Measurements from ENCODE around the gene PIK3R1.
"Not testable (repeated sequence)": the region's sequence is repeated elsewhere in the genome, so short reads cannot be mapped to it uniquely, and the experiment has no call there.

The PIK3R1 gene

GRCh38 chr5:68227532-68228160, 12.1 kb downstream of the PIK3R1 start:
- DNase-seq, result no peak

GRCh38 chr5:68229416-68229815, 13.9 kb downstream of the PIK3R1 start:
- DNase-seq, result no peak

GRCh38 chr5:68230285-68230684, 14.7 kb downstream of the PIK3R1 start:
- no peak for DNase-seq

- DNase-seq, result no peak
Measured at GRCh38 chr5:68231414-68232076, 16.0 kb downstream of the PIK3R1 start.

- DNase-seq, result no peak
Measured at GRCh38 chr5:68232277-68232676, 16.7 kb downstream of the PIK3R1 start.

GRCh38 chr5:68233075-68233474, 17.5 kb downstream of the PIK3R1 start:
- no peak for DNase-seq

GRCh38 chr5:68235229-68235628, 19.7 kb downstream of the PIK3R1 start:
- DNase-seq, result not testable (repeated sequence)

GRCh38 chr5:68237715-68238114, 22.2 kb downstream of the PIK3R1 start:
- no peak for DNase-seq

- DNase-seq, result no peak
Measured at GRCh38 chr5:68239487-68239886, 23.9 kb downstream of the PIK3R1 start.

- DNase-seq, result no peak
Measured at GRCh38 chr5:68240202-68240601, 24.6 kb downstream of the PIK3R1 start.

GRCh38 chr5:68240771-68241170, 25.2 kb downstream of the PIK3R1 start:
- DNase-seq, result no peak

GRCh38 chr5:68242743-68243142, 27.2 kb downstream of the PIK3R1 start:
- DNase-seq, result no peak

- DNase-seq, result no peak
Measured at GRCh38 chr5:68243251-68243650, 27.7 kb downstream of the PIK3R1 start.

- DNase-seq, result no peak
Measured at GRCh38 chr5:68243681-68244080, 28.1 kb downstream of the PIK3R1 start.

- no peak for DNase-seq
Measured at GRCh38 chr5:68245319-68245718, 29.8 kb downstream of the PIK3R1 start.

GRCh38 chr5:68246802-68247201, 31.2 kb downstream of the PIK3R1 start:
- no peak for DNase-seq

GRCh38 chr5:68247627-68248026, 32.1 kb downstream of the PIK3R1 start:
- DNase-seq, result no peak

GRCh38 chr5:68248896-68249295, 33.3 kb downstream of the PIK3R1 start:
- no peak for DNase-seq

GRCh38 chr5:68249520-68249919, 34.0 kb downstream of the PIK3R1 start:
- no peak for DNase-seq

- no peak for DNase-seq
Measured at GRCh38 chr5:68250661-68251298, 35.2 kb downstream of the PIK3R1 start.

- DNase-seq, result no peak
Measured at GRCh38 chr5:68251386-68251785, 35.8 kb downstream of the PIK3R1 start.

- DNase-seq, result no peak
Measured at GRCh38 chr5:68251804-68252522, 36.4 kb downstream of the PIK3R1 start.
